Trophoblast cell (in vitro differentiated cells and primary cell): ENCODE measurements around the gene ASB3.

Source experiments
- DNase-seq, 2 donors: peaks; one replicate each; pipeline ENCODE4 v3.0.0-alpha.2; 2016
- H2AFZ ChIP-seq: 2 replicates; pipeline ENCODE4 v1.6.1; 2013; ENCODE audit warnings: low read length, moderate library complexity, mild to moderate bottlenecking; ENCODE audit not compliant: insufficient read depth, poor library complexity
- H2AK5ac ChIP-seq: 2 replicates; pipeline ENCODE4 v1.6.1; 2013; ENCODE audit warnings: mild to moderate bottlenecking, low read length
- H2BK120ac ChIP-seq: 2 replicates; pipeline ENCODE4 v1.6.1; 2013; ENCODE audit warnings: low read length, mild to moderate bottlenecking, moderate library complexity; ENCODE audit not compliant: insufficient read depth, poor library complexity
- H2BK12ac ChIP-seq: 2 replicates; pipeline ENCODE4 v1.6.1; 2013; ENCODE audit warnings: mild to moderate bottlenecking, low read length, moderate library complexity
- H2BK5ac ChIP-seq: 2 replicates; pipeline ENCODE4 v1.6.1; 2013; ENCODE audit warnings: low read length, low read depth, moderate library complexity, mild to moderate bottlenecking; ENCODE audit not compliant: poor library complexity
- H3K14ac ChIP-seq: 2 replicates; pipeline ENCODE4 v1.6.1; 2013; ENCODE audit warnings: mild to moderate bottlenecking, low read length
- H3K18ac ChIP-seq: 2 replicates; pipeline ENCODE4 v1.6.1; 2013; ENCODE audit warnings: mild to moderate bottlenecking, low read length
- H3K23ac ChIP-seq: 2 replicates; pipeline ENCODE4 v1.6.1; 2013; ENCODE audit warnings: low read length
- H3K27ac ChIP-seq: 2 replicates; pipeline ENCODE4 v1.5.1; 2013; ENCODE audit warnings: low read depth, mild to moderate bottlenecking, inconsistent platforms, low read length, moderate library complexity
- H3K27me3 ChIP-seq: 2 replicates; pipeline ENCODE4 v1.6.1; 2013; ENCODE audit warnings: inconsistent platforms, mild to moderate bottlenecking, low read length, moderate library complexity; ENCODE audit not compliant: insufficient read depth
- H3K36me3 ChIP-seq, 2 experiments: 1 replicate in 1 of 2; 2 replicates in 1 of 2; pipeline ENCODE4 v1.6.1; 2013; ENCODE audit warnings: low read length in 2 of 2, mild to moderate bottlenecking in 2 of 2, moderate library complexity in 1 of 2; ENCODE audit not compliant: insufficient read depth in 2 of 2, control insufficient read depth in 1 of 2
- H3K4ac ChIP-seq: 2 replicates; pipeline ENCODE4 v1.6.1; 2013; ENCODE audit warnings: low read depth, mild to moderate bottlenecking, low read length, moderate library complexity
- H3K4me1 ChIP-seq, 2 experiments: 1 replicate in 1 of 2; 2 replicates in 1 of 2; pipeline ENCODE4 v1.6.1; 2013; ENCODE audit warnings: low read length in 2 of 2, mild to moderate bottlenecking in 2 of 2, moderate library complexity in 1 of 2; ENCODE audit not compliant: insufficient read depth in 2 of 2, control insufficient read depth in 1 of 2
- H3K4me2 ChIP-seq: 2 replicates; pipeline ENCODE4 v1.6.1; 2013; ENCODE audit warnings: inconsistent platforms, mild to moderate bottlenecking, low read length, moderate library complexity
- H3K4me3 ChIP-seq: 2 replicates; pipeline ENCODE4 v1.5.1; 2013; ENCODE audit warnings: mild to moderate bottlenecking, low read depth, low read length, inconsistent platforms
- H3K79me1 ChIP-seq: one replicate; pipeline ENCODE4 v1.6.1; 2013; ENCODE audit warnings: low read length
- H3K79me2 ChIP-seq: 2 replicates; pipeline ENCODE4 v1.6.1; 2013; ENCODE audit warnings: low read length, mild to moderate bottlenecking; ENCODE audit not compliant: control insufficient read depth, insufficient read depth, poor library complexity
- H3K9ac ChIP-seq: 2 replicates; pipeline ENCODE4 v1.6.1; 2013; ENCODE audit warnings: mild to moderate bottlenecking, low read length
- H3K9me3 ChIP-seq: 2 replicates; pipeline ENCODE4 v1.6.1; 2013; ENCODE audit warnings: low read depth, mild to moderate bottlenecking, control low read depth, inconsistent platforms, low read length; ENCODE audit not compliant: insufficient read depth
- H4K12ac ChIP-seq: 2 replicates; pipeline ENCODE4 v1.6.1; 2013; ENCODE audit warnings: low read depth, mild to moderate bottlenecking, low read length, moderate library complexity
- H4K8ac ChIP-seq: 2 replicates; pipeline ENCODE4 v1.6.1; 2013; ENCODE audit warnings: low read depth, mild to moderate bottlenecking, low read length, moderate library complexity
- H4K91ac ChIP-seq: one replicate; pipeline ENCODE4 v1.6.1; 2013; ENCODE audit warnings: low read depth, mild to moderate bottlenecking, low read length, moderate library complexity
- WGBS: extraction: QIAGEN DNeasy Blood & Tissue Kit; methylation state at CpG from one replicate; pipeline ENCODE4 v1.1.7; 2013; ENCODE audit warnings: missing lambda C conversion rate; ENCODE audit not compliant: insufficient read length, insufficient coverage; ENCODE audit errors: extremely low coverage; 5-methylcytosine and 5-hydroxymethylcytosine counted together

ASB3 gene

DNA sequence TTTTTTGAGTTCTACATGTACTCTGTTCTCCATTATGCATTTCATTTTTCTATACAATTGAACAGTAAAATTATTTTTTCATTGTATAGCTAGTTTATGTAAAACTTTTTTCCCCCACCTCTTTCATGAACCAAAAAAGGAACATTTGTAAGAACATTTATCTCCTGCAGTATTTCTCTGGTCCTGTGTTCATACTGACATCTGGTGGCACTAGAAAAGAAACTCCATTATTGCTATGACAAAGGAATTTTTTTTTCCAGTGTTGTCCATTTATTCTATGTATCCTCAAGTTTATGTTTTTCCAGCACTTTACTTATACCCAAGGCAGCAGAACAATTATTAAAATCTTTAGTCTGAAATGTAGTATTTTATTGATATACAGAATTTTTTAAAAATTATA is 46.6 kb downstream of the ASB3 start:
- H3K79me1 ChIP-seq = no peaks in the 10 kb centered on the region
- H2BK5ac ChIP-seq = no peak overlapping the region
- H2AK5ac ChIP-seq = no peak overlapping the region
- no peak overlapping the region for H3K27ac ChIP-seq
- H3K4ac ChIP-seq = no peak overlapping the region
- no peak overlapping the region for H2BK12ac ChIP-seq
- no peaks in the 10 kb centered on the region for H3K27me3 ChIP-seq
- H3K9ac ChIP-seq = no peak overlapping the region
- H3K4me1 ChIP-seq = no peaks in the 10 kb centered on the region
- no peak overlapping the region for H2BK120ac ChIP-seq
- no peak overlapping the region for H4K12ac ChIP-seq
- H3K18ac ChIP-seq = no peak overlapping the region
- H3K36me3 ChIP-seq = peaks cover 0 to 2% of the 10 kb centered on the region in 2 experiments
- H3K79me2 ChIP-seq = no peaks in the 10 kb centered on the region
- no peak overlapping the region for H3K23ac ChIP-seq
- no peaks in the 10 kb centered on the region for H3K9me3 ChIP-seq
- no peak overlapping the region for H4K8ac ChIP-seq
- H3K14ac ChIP-seq = no peak overlapping the region
- no peak overlapping the region for H2AFZ ChIP-seq
- H3K4me3 ChIP-seq = no peak overlapping the region
- H3K4me2 ChIP-seq = no peak overlapping the region
- peak in 1 of 2 donors; percentile 47 for DNase-seq
- no peak overlapping the region for H4K91ac ChIP-seq

DNA sequence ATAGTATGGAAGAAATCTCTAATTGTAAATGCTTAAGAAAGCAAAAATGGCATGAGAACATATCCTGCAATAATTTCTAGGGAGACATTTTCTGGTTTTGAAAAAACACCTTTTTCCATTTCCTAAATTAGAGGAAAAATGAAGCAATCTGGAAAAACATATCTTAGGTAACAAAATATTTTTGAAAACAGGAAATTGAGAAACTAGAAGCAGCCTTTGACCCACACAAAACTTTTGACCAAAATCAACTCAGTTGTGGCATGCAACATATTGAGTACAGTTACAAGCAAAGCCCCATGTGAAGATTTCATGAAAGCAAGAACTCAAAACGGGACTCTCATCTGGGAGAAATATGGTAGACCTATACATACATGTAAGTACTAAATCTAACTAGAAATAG is 47.7 kb downstream of the ASB3 start:
- Histone ChIP-seq H3K14ac (no peak overlapping the region), H2BK120ac (no peak overlapping the region), H3K23ac (no peak overlapping the region), H3K9ac (no peak overlapping the region), H3K79me2 (no peaks in the 10 kb centered on the region), H3K4me1 (no peaks in the 10 kb centered on the region), H3K9me3 (no peaks in the 10 kb centered on the region), H3K36me3 (peaks cover 0 to 2% of the 10 kb centered on the region in 2 experiments), H3K79me1 (no peaks in the 10 kb centered on the region), H2BK12ac (no peak overlapping the region), H3K27ac (no peak overlapping the region), H3K27me3 (no peaks in the 10 kb centered on the region), H4K12ac (no peak overlapping the region), H2AK5ac (no peak overlapping the region), H3K4ac (no peak overlapping the region), H2BK5ac (no peak overlapping the region), H3K4me3 (no peak overlapping the region), H4K8ac (no peak overlapping the region), H3K4me2 (no peak overlapping the region), H4K91ac (no peak overlapping the region), H3K18ac (no peak overlapping the region), H2AFZ (no peak overlapping the region)
- peak in 1 of 2 donors; percentile 35 for DNase-seq
- WGBS = no CpG with 5 or more reads among the region's 1 CpG

DNA sequence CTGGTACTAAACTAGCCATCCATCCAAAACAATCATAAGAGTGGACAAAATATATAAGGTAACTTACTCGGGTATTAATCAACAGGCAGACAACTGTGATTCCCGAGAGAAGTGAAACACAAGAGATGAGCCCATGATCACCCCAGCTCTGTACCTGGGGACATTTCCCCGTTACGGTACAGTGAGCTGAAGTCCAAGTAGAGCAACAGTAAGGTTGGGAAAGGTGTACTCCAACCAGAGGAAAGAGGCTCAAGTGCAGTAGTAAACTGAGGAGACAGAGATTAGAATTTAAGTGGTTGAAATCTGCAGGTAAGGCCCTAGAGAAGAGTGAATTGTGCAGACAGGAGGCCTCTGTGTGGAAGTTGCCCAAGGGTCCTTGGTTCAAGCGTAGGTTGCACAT is 49.7 kb downstream of the ASB3 start:
- H2AK5ac ChIP-seq = no peak overlapping the region
- no peak overlapping the region for H2AFZ ChIP-seq
- no CpG with 5 or more reads among the region's 5 CpGs for WGBS
- H3K14ac ChIP-seq = no peak overlapping the region
- H3K4me1 ChIP-seq = no peaks in the 10 kb centered on the region
- H3K27me3 ChIP-seq = no peaks in the 10 kb centered on the region
- no peak overlapping the region for H3K18ac ChIP-seq
- H3K4me3 ChIP-seq = no peak overlapping the region
- H3K36me3 ChIP-seq = peaks cover 2 to 6% of the 10 kb centered on the region in 2 experiments
- H2BK5ac ChIP-seq = no peak overlapping the region
- no peak overlapping the region for H4K12ac ChIP-seq
- H2BK12ac ChIP-seq = no peak overlapping the region
- no peak overlapping the region for H4K8ac ChIP-seq
- H4K91ac ChIP-seq = no peak overlapping the region
- no peak overlapping the region for H3K9ac ChIP-seq
- no peak overlapping the region for H2BK120ac ChIP-seq
- no peak overlapping the region for H3K4ac ChIP-seq
- no peaks in the 10 kb centered on the region for H3K79me2 ChIP-seq
- H3K23ac ChIP-seq = no peak overlapping the region
- no peak overlapping the region for H3K4me2 ChIP-seq
- H3K79me1 ChIP-seq = no peaks in the 10 kb centered on the region
- no peaks in the 10 kb centered on the region for H3K9me3 ChIP-seq
- DNase-seq = no peak
- no peak overlapping the region for H3K27ac ChIP-seq

DNA sequence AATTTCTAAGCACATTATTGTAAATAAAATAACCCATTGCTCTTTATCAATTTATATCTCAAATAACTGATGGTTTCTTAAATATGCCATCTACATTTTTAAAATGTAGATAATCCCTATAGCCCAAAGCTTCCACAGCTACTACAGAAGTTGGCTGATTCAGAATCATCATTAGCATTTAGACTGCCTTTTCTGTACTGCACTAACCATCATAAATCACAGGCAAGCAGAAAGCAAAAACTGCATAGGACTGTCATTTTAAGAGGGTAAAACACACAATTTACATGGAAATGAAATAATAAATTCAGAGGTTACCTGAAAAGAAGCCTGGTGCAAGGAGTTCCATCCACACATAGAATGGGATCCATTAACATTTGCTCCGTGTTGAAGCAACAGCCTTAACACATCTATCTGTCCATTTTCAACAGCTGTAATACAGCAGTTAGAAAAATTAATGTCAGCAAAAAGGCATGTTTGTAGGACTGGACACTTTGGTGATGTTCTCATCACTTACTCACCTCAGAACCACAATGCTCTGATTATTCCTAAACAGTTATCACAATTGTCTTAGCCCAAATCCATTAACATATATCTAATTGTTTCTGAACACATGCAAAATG is 57.5 kb downstream of the ASB3 start:
- H3K18ac ChIP-seq = no peak overlapping the region
- H4K8ac ChIP-seq = no peak overlapping the region
- no peak for DNase-seq
- no peak overlapping the region for H2BK5ac ChIP-seq
- H3K79me2 ChIP-seq = no peaks in the 10 kb centered on the region
- no peak overlapping the region for H2AK5ac ChIP-seq
- no peak overlapping the region for H3K4me3 ChIP-seq
- no peak overlapping the region for H3K9ac ChIP-seq
- no peak overlapping the region for H2AFZ ChIP-seq
- H3K14ac ChIP-seq = no peak overlapping the region
- no peaks in the 10 kb centered on the region for H3K79me1 ChIP-seq
- WGBS = no CpG with 5 or more reads among the region's 1 CpG
- H3K23ac ChIP-seq = no peak overlapping the region
- no peaks in the 10 kb centered on the region for H3K4me1 ChIP-seq
- H4K91ac ChIP-seq = no peak overlapping the region
- H3K36me3 ChIP-seq = peaks cover 0 to 6% of the 10 kb centered on the region in 2 experiments
- H3K27me3 ChIP-seq = no peaks in the 10 kb centered on the region
- no peak overlapping the region for H3K4ac ChIP-seq
- H3K4me2 ChIP-seq = no peak overlapping the region
- H4K12ac ChIP-seq = no peak overlapping the region
- H2BK120ac ChIP-seq = no peak overlapping the region
- H2BK12ac ChIP-seq = no peak overlapping the region
- no peak overlapping the region for H3K27ac ChIP-seq
- H3K9me3 ChIP-seq = no peaks in the 10 kb centered on the region
